Hepatic stellate cell (primary cell): ENCODE results near the gene HCN1.
"Not testable (repeated sequence)": the region's sequence is repeated elsewhere in the genome, so short reads cannot be mapped to it uniquely, and the experiment has no call there.

Source experiments
- DNase-seq: peaks from one replicate; pipeline ENCODE4 v3.0.0; 2011; ENCODE audit warnings: low spot score

Gene HCN1

GRCh38 chr5:45414620-45415573, 281.3 kb downstream of the HCN1 start:
- DNase-seq: no peak

DNA sequence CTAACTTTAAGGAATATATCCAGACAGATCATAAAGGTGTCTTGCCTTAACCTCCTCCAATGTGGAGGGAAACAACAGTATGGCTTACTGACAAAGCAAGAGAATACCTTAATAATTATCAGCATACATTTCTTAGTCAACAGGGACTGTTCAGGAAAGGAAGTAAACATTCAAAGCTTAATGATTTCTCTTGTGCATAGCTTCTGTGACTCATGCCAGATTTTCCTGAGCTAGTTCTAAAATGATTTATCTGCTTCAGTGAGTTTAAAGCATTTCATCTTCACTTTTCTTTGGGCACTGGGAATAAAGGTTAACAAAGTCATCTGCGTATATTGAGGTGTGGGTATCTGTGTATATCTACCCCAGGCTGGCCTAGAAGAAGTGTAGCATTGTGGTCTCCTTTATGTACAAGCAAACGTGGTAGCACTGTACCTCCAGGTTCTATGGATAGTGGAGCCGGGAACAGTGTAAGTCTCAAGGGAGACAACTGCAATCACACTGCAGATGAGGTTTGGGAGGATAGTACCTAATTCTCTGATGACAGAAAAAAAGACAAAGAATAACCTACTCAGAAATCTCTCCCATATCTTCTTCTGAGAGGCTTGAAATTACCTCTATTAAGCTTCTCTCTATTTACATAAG, 284.1 kb downstream of the HCN1 start:
- no peak for DNase-seq

GRCh38 chr5:45410304-45410995, 285.7 kb downstream of the HCN1 start:
- no peak for DNase-seq

DNA sequence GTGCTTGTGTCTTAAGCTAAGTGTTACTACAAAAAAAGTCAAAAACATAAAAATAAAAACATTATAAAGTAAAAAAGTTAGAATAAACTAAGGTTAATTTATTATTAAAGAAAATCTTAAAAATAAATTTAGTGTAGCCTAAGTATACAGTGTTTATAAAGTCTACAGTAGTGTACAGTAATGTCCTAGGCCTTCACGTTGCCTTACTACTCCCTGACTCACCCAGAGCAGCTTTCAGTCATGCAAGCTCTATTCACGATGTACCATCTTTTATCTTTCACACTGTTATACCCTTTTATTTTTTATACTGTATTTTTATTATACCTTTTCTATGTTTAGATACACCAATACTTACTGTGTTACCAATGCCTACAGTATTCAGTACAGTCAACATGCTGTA, 288.1 kb downstream of the HCN1 start:
- no peak for DNase-seq

DNA sequence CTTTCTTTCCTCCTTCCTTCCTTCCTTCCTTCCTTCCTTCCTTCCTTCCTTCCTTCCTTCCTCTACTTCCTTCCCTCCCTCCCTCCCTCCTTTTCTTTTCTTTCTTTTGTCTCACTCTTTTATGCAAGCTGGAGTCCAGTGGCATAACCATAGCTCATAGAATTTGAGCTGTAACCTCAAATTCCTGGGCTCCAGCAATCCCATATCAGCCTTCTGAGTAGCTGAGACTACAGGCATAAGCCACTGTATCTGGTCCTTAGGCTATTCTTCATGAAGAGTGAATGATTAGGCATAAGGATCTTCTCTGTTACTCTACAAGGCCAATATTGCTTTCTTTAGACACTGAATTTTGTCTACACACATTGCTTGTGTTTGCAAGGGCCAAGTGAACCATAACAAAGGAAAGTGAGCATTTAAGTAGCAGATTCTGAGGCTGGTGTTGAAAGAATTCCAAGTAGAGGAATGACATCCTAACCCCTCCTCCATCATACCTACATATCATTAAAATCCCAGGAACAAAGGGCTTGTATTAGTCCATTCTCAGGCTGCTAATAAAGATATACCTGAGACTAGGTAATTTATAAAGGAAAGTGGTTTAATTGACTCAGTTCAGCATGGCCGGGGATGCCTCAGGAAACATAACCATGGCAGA, 293.2 kb downstream of the HCN1 start:
- no peak for DNase-seq

- peak; percentile 0 for DNase-seq
Measured at GRCh38 chr5:45399041-45399440, 297.1 kb downstream of the HCN1 start.

- peak; percentile 25 for DNase-seq
Measured at GRCh38 chr5:45385321-45386058, 310.7 kb downstream of the HCN1 start.

DNA sequence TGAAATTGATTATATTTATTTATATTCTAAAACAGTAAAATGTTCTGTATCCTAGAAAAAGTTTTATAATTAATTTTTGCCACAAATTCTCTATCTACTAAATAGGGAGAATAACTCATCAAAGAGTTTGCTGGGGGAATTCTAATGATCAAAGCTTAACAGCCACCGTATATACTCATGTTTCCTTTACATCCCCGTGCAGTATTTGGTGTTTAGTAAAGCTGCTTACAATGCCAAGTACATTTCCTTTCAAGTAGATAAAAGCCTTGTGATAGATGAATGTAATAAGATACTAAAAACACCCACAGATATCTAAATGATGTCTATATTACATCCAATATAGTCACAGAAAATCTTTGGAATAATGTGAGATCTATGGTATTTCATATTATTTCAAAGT, 312.2 kb downstream of the HCN1 start:
- DNase-seq: no peak

DNA sequence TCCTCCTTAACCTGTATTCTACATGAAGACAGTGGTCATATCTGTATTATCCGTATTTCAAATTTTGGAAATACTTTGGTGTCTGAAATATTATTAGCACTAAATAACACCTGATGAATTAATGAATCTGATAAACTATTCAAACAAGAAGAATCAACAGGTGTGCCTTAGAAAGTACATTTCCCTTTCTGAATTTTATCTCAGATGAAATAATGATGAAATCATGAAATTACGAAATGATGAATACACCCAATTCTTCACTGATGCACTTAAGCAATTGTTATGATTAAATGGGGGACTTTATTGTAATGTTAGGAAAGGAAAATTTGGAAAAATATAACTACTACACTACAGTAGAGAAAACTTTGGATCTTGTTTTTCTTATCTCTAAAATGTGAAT, 313.6 kb downstream of the HCN1 start:
- DNase-seq: no peak

- no peak for DNase-seq
Measured at GRCh38 chr5:45376417-45376816, 319.8 kb downstream of the HCN1 start.

DNA sequence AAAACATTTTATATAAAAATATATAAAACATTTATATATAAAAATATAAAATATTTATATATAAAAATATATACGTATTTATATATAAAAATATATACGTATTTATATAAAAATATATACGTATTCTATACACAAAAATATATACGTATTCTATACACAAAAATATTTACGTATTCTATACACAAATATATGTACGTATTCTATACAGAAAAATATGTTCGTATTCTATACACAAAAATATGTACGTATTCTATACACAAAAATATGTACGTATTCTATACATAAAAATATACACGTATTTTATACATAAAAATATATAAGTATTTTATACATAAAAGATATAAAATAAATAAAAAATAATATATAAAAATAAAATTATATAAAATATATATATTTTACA, 323.6 kb downstream of the HCN1 start:
- DNase-seq: no peak

GRCh38 chr5:45371423-45371822, 324.8 kb downstream of the HCN1 start:
- DNase-seq: not testable (repeated sequence)

DNA sequence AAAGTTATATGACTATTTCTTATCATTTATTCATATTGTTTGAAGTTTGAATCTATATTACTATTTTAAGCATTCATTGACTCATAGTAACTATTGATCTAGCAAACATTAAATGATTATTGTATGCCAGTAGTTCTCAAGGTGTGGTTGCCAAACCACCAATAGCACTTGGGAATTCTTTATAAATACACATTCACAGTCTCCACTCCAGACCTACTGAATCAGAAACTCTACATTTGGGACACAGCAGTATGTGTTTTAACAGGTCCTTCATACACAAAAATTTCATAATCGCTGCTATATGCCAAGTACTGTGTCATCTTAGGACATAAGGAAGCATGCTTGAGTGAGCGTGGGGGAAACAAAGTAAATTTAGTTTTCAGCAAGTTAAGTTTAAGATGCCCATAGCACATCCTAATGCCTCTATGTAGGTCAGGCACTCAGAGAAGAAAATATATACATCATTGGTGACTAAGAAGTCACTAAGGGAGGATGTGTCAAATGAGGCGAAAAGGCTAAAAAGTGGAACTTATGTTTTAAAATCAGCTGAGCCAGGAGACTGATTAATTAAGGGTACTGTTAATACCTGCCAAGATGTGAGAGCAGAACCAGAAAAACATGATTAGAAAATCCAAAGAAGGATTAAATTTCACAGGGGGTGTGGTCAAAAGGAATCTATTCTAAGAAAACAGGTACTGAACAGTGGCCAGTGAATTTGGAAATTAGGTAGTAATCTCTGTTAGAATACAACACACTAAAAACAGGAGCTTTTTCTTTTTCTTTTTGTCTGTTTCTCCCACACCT, 340.8 kb downstream of the HCN1 start:
- DNase-seq: no peak

GRCh38 chr5:45336464-45336863, 359.7 kb downstream of the HCN1 start:
- no peak for DNase-seq

DNA sequence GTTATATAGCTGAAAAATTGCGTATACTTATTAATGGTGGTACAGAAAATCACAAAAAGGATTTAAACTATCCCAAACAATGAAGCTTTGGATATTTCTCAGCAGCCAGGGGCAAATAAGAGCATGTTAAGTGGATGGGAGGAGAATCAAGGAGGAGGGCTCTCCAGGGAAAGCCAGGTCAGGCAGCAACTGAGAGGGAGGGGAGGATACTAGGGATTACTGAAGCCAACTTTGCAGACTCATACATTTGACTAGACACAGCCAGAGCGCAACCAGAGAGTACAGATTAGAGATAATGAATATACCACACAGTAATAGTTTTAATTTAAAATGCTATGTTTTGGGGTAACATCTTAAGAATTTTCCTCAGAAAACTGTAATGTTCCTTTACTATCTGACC, 360.2 kb downstream of the HCN1 start:
- DNase-seq: no peak

- no peak for DNase-seq
Measured at GRCh38 chr5:45335346-45335745, 360.8 kb downstream of the HCN1 start.

- no peak for DNase-seq
Measured at GRCh38 chr5:45334939-45335338, 361.2 kb downstream of the HCN1 start.

DNA sequence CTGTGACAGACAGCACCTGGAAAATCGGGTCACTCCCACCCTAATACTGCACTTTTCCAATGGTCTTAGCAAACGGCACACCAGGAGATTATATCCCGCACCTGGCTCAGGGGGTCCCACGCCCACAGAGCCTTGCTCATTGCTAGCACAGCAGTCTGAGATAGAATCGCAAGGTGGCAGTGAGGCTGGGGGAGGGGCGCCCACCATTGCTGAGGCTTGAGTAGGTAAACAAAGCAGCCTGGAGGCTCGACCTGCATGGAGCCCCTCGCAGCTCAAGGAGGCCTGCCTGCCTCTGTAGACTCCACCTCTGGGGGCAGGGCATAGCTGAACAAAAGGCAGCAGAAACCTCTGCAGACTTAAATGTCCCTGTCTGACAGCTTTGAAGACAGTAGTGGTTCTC, 383.6 kb downstream of the HCN1 start:
- DNase-seq: not testable (repeated sequence)

- no peak for DNase-seq
Measured at GRCh38 chr5:45295231-45295630, 400.9 kb downstream of the HCN1 start.

DNA sequence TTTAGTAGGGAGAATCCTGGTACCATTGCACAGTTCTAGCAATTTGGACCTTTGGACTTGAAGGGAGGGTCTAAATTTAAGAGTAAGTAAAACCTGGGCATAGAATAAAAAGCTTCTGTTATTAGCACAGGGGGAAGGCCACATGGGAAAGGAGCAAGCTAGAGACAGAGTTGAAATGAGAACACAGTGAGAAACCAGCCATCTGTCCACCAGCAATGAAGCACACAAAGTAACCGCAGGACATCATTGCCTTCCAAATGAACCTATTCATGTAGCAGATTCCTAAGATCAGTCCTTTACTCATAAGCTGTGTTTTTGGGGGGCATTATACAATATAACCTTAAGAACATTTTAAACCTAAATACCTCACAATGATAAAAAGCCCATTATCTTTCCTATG, 407.4 kb downstream of the HCN1 start:
- DNase-seq: no peak

GRCh38 chr5:45284436-45284835, 411.7 kb downstream of the HCN1 start:
- no peak for DNase-seq
